ENCODE results near the gene ITGB1BP2. TPM values are rescaled to one million over a fixed set of nuclear protein-coding genes. Genes with fewer than 3 reads are reported as not detected.

The ITGB1BP2 gene
- total and polyA plus RNA-seq, 4 donors: 0.23 to 3.3 (median 0.79) TPM

DNA sequence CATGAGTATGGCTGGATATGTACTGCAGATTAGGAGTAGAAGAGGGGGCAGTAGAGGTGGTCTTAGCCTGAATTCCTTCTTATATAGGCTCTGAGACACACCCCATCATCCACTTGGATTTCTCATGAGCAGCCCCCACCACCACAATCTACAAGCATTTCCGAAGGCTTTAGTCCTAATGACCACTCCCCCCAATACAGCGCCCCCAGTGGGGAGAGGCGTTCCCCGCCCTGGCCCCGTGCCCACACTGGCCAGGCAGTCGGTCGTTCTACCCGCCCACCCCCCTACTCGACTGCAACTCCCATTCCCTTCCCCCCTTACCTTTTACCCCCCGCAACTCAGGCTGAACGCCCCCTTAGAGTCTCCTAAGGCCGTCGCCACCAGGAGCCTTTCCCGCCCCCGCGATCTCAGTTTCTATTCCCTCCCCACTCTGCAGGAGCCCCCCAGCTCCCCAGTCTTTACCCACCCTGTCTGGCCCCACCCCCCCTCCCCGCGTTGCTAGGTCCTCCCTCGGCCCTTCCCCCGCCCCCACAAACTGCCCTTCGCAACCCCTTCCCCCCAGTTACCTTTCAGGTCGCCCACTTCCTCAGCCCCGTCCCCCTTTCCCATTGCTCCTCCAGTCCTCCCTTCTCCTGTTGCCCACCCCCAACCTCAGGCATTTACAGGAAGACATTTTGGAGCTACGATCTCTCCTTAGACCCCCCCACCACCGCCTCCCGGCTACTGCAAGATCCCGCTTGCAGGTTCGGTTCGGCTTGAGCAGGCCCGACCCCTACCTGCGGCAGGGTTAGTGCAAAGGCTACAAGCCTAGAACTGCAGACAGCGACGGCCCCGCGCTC, 48.1 kb upstream of the ITGB1BP2 start:
- H3K4me1 ChIP-seq (ENCODE audit: control insufficient read depth in 4 of 4, insufficient read depth in 4 of 4, low read length in 3 of 4): peaks cover 5 to 9% (median 7%) of the 10 kb centered on the region in 4 donors
- H3K27ac ChIP-seq (ENCODE audit: low read depth in 1 of 2, low read length in 2 of 2): peak overlapping the region; percentile 69 to 78
- H3K36me3 ChIP-seq (ENCODE audit: control insufficient read depth in 4 of 4, insufficient read depth in 3 of 4, low read depth in 1 of 4, low read length in 3 of 4): peaks cover 2 to 5% (median 3%) of the 10 kb centered on the region in 4 donors
- no peaks in the 10 kb centered on the region for H3K9me3 ChIP-seq (ENCODE audit: control insufficient read depth in 4 of 4, low read length in 3 of 4)
- DNase-seq (ENCODE audit: low spot score): peak; percentile 55
- under 1% methylated on average over 35 of the region's 35 CpGs for WGBS
- no peaks in the 10 kb centered on the region for H3K27me3 ChIP-seq (ENCODE audit: control insufficient read depth in 4 of 4, insufficient read depth in 4 of 4, low read length in 3 of 4)
- H3K4me3 ChIP-seq (ENCODE audit: low read depth in 1 of 3, low read length in 3 of 3): peak overlapping the region; percentile 83 to 90 (median 85)
- peak in 1 of 2 donors; percentile 36 for TF ChIP-seq RAD21 (IDR thresholded peaks at IDR 0.05)
- TF ChIP-seq, protein P1, sequence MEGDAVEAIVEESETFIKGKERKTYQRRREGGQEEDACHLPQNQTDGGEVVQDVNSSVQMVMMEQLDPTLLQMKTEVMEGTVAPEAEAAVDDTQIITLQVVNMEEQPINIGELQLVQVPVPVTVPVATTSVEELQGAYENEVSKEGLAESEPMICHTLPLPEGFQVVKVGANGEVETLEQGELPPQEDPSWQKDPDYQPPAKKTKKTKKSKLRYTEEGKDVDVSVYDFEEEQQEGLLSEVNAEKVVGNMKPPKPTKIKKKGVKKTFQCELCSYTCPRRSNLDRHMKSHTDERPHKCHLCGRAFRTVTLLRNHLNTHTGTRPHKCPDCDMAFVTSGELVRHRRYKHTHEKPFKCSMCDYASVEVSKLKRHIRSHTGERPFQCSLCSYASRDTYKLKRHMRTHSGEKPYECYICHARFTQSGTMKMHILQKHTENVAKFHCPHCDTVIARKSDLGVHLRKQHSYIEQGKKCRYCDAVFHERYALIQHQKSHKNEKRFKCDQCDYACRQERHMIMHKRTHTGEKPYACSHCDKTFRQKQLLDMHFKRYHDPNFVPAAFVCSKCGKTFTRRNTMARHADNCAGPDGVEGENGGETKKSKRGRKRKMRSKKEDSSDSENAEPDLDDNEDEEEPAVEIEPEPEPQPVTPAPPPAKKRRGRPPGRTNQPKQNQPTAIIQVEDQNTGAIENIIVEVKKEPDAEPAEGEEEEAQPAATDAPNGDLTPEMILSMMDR (IDR thresholded peaks at IDR 0.05; ENCODE audit: low read depth, low read length, missing input control): peak; percentile 26
- TF ChIP-seq TAF1 (conservative IDR thresholded peaks at IDR 0.05): no peak
- no peak for TF ChIP-seq FOXA2 (IDR thresholded peaks at IDR 0.05)
- H3K9ac ChIP-seq (ENCODE audit: low read depth in 1 of 2, low read length in 2 of 2): peak overlapping the region in 1 of 2 donors; percentile 75

DNA sequence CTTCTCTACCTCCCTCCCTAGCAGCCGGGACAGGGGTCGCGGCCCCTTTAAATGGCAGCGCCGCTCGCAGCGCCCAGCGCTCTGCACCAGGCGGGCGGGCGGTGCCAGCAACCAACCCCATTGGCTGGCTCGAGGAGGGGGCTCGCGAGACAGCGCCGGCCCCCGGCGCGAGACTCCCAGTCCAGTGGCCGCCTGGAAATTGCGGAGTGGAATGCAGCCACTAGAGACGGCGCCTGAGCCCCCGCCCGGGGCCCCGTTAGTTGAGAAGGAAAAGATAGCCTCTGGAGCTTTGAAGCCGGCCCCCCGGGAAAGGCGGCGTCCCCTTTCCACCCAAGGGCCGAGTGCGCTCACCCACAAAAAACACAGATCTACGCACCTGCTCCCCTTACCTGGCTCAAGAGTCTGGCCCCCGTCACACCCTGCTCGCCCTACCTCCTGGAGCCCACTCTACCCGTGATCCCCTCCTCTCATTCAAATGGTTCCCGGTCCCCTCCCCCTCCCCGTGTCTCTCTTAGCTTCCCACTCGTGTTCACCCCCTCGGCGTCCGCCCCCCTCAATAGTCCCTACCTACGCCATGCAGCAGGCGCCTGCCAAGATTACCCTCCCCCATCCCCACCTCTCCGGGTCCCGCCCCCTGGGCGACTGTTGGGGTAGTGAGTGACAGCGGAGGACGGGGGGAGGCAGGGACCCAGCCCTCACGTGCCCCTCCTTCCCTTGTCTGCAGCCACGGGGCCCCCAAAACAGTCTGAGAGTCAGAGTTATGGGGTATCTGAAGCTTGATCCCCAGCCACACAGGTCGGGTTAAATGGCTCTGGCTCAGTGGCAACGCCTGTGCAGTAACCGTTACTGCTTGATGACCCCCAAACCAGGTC, 47.2 kb upstream of the ITGB1BP2 start, which contains the start of gene ZMYM3:
TSS of gene ZMYM3 (minus strand) at position 49 of the 872 bp plus-strand sequence. CDS start 885 bp downstream, outside the sequence.
- under 1% methylated on average over 54 of the region's 54 CpGs for whole genome bisulfite sequencing
- H3K27ac ChIP-seq (ENCODE audit: low read depth in 1 of 2, low read length in 2 of 2): peak within 1 kb of the TSS; percentile 75 to 78
- peak; percentile 74 for DNase-seq (ENCODE audit: low spot score)
- H3K9ac ChIP-seq (ENCODE audit: low read depth in 1 of 2, low read length in 2 of 2): peak within 1 kb of the TSS in 1 of 2 donors; percentile 75
- no peaks in the 10 kb centered on the region for H3K27me3 ChIP-seq (ENCODE audit: control insufficient read depth in 4 of 4, insufficient read depth in 4 of 4, low read length in 3 of 4)
- H3K36me3 ChIP-seq (ENCODE audit: control insufficient read depth in 4 of 4, insufficient read depth in 3 of 4, low read depth in 1 of 4, low read length in 3 of 4): peaks cover 0 to 3% (median 2%) of the 10 kb centered on the region in 4 donors
- TF ChIP-seq RAD21 (IDR thresholded peaks at IDR 0.05) (peak; percentile 15 to 31), TAF1 (conservative IDR thresholded peaks at IDR 0.05) (no peak), SP1 (IDR thresholded peaks at IDR 0.05) (peak; percentile 35)
- TF ChIP-seq, protein P2, sequence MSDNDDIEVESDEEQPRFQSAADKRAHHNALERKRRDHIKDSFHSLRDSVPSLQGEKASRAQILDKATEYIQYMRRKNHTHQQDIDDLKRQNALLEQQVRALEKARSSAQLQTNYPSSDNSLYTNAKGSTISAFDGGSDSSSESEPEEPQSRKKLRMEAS (IDR thresholded peaks at IDR 0.05): peak; percentile 26
- TF ChIP-seq, protein P3, sequence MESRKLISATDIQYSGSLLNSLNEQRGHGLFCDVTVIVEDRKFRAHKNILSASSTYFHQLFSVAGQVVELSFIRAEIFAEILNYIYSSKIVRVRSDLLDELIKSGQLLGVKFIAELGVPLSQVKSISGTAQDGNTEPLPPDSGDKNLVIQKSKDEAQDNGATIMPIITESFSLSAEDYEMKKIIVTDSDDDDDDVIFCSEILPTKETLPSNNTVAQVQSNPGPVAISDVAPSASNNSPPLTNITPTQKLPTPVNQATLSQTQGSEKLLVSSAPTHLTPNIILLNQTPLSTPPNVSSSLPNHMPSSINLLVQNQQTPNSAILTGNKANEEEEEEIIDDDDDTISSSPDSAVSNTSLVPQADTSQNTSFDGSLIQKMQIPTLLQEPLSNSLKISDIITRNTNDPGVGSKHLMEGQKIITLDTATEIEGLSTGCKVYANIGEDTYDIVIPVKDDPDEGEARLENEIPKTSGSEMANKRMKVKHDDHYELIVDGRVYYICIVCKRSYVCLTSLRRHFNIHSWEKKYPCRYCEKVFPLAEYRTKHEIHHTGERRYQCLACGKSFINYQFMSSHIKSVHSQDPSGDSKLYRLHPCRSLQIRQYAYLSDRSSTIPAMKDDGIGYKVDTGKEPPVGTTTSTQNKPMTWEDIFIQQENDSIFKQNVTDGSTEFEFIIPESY (IDR thresholded peaks at IDR 0.05): peak; percentile 97
- peak within 1 kb of the TSS; percentile 83 to 90 (median 85) for H3K4me3 ChIP-seq (ENCODE audit: low read depth in 1 of 3, low read length in 3 of 3)
- H3K9me3 ChIP-seq (ENCODE audit: control insufficient read depth in 4 of 4, low read length in 3 of 4): no peaks in the 10 kb centered on the region
- peaks cover 5 to 9% (median 7%) of the 10 kb centered on the region in 4 donors for H3K4me1 ChIP-seq (ENCODE audit: control insufficient read depth in 4 of 4, insufficient read depth in 4 of 4, low read length in 3 of 4)

DNA sequence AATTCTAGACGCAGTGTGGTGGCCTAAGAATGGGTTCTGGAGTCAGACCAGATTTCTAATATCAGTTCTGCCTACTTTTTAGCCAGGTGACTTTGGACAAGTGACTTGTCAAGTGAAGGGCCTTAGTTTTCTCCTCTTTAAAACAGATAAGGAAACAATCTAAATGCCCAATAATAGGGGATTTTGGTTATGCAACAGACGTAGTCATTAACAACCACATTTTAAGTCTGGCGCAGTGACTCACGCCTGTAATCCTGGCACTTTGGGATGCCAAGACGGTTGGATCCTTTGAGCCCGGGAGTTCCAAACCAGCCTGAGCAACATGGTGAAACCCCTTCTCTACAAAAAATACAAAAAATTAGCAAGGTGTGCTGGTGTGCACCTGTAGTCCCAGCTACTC, 45.5 kb upstream of the ITGB1BP2 start:
- 88% methylated on average over 6 of the region's 6 CpGs for WGBS
- Histone ChIP-seq H3K4me1 (ENCODE audit: control insufficient read depth in 4 of 4, insufficient read depth in 4 of 4, low read length in 3 of 4) (peaks cover 5 to 9% (median 7%) of the 10 kb centered on the region in 4 donors), H3K36me3 (ENCODE audit: control insufficient read depth in 4 of 4, insufficient read depth in 3 of 4, low read depth in 1 of 4, low read length in 3 of 4) (no peaks in the 10 kb centered on the region), H3K27ac (ENCODE audit: low read depth in 1 of 2, low read length in 2 of 2) (no peak overlapping the region), H3K27me3 (ENCODE audit: control insufficient read depth in 4 of 4, insufficient read depth in 4 of 4, low read length in 3 of 4) (no peaks in the 10 kb centered on the region), H3K4me3 (ENCODE audit: low read depth in 1 of 3, low read length in 3 of 3) (no peak overlapping the region), H3K9ac (ENCODE audit: low read depth in 1 of 2, low read length in 2 of 2) (no peak overlapping the region), H3K9me3 (ENCODE audit: control insufficient read depth in 4 of 4, low read length in 3 of 4) (no peaks in the 10 kb centered on the region)
- TF ChIP-seq RXRA (IDR thresholded peaks at IDR 0.05): no peak
- TF ChIP-seq NR2F2 (IDR thresholded peaks at IDR 0.05): no peak
- TF ChIP-seq JUND (IDR thresholded peaks at IDR 0.05): no peak
- TF ChIP-seq GABPA (IDR thresholded peaks at IDR 0.05 in 1 of 2, conservative IDR thresholded peaks at IDR 0.05 in 1 of 2): no peak
- TF ChIP-seq, protein P2 (IDR thresholded peaks at IDR 0.05): no peak
- no peak for TF ChIP-seq FOXA2 (IDR thresholded peaks at IDR 0.05)
- no peak for DNase-seq (ENCODE audit: low spot score)

Measured in liver (tissue), 9 donors.